Measurements from ENCODE around the gene AFF3.
"Not testable (repeated sequence)": the region's sequence is repeated elsewhere in the genome, so short reads cannot be mapped to it uniquely, and the experiment has no call there.

DNA sequence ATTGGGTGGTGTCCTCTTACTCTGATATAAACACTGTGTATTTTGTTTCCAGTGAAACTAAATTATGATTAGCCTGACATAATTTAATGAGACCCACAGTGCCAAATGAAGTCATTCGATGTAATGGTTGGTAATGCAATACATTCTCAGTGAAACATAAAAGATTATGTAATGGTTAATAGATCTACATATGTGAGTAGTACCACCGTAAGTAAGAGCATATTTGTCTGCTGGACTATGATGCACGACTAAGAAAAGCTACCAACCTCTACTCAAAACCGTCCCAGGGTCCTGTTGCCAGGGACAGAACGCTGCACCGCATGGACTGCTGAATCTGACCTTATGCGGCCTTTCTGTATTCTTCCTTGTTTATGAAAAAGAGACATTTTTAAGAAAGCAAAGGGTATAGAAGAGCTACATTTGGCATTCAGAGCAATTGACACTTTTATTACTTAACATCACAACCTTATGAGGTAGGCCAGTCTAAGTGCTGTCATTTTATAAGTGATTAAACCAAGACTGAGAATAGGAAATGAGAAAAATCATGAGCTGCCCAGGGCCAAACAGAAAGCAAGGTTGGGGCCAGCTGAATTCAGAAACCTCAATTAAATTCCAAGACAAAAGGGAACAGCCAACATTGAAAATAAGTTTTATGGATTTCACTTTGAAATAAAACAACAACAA is 44.6 kb downstream of the AFF3 start:
- TF ChIP-seq, protein P1, sequence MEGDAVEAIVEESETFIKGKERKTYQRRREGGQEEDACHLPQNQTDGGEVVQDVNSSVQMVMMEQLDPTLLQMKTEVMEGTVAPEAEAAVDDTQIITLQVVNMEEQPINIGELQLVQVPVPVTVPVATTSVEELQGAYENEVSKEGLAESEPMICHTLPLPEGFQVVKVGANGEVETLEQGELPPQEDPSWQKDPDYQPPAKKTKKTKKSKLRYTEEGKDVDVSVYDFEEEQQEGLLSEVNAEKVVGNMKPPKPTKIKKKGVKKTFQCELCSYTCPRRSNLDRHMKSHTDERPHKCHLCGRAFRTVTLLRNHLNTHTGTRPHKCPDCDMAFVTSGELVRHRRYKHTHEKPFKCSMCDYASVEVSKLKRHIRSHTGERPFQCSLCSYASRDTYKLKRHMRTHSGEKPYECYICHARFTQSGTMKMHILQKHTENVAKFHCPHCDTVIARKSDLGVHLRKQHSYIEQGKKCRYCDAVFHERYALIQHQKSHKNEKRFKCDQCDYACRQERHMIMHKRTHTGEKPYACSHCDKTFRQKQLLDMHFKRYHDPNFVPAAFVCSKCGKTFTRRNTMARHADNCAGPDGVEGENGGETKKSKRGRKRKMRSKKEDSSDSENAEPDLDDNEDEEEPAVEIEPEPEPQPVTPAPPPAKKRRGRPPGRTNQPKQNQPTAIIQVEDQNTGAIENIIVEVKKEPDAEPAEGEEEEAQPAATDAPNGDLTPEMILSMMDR (IDR thresholded peaks at IDR 0.05; ENCODE audit: poor library complexity), result not testable (repeated sequence)
- TF ChIP-seq EZH2 (IDR thresholded peaks at IDR 0.05; ENCODE audit: borderline replicate concordance), result not testable (repeated sequence)

Data from hepatocyte (in vitro differentiated cells).